ENCODE data around the gene ZSCAN30. TPM values are rescaled to one million over a fixed set of nuclear protein-coding genes. Genes with fewer than 3 reads are reported as not detected.

The ZSCAN30 gene
- total RNA-seq, 3 donors from 2014 or later = 9.7 to 14.9 (median 14.3) TPM

- no peak for ATAC-seq
- no peaks in the 10 kb centered on the region for H3K9me3 ChIP-seq
- TF ChIP-seq CTCF (IDR thresholded peaks at IDR 0.05) = no peak
- H3K4me1 ChIP-seq (ENCODE audit: low read depth) = peaks cover 7% of the 10 kb centered on the region
- no peak overlapping the region for H3K4me3 ChIP-seq
- no peaks in the 10 kb centered on the region for H3K36me3 ChIP-seq (ENCODE audit: low read depth)
- DNase-seq = no peak
- intact Hi-C loops (cut with DNase I, micrococcal nuclease) = no loop called here
Observed at GRCh38 chr18:35291166-35291565, 1.1 kb upstream of the ZSCAN30 start.

DNA sequence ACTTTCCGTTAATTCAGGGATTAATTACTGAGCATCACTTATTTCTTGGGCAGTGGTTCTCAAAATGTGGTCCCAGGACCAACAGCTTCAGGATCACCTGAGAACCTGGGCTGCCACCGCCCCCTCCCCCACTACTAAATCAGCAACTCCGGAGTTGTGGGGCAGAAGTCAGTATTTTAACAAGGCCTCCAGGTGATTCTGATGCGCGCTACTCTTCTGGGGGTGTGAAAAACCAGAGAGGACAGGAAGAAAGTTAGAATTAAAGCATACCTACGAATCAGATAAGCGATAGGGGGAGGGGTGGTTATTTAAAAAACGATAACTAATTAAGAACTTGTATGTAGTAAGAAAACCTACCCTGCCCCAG is 319 bp downstream of the ZSCAN30 start:
- Histone ChIP-seq H3K4me3 (peak overlapping the region; percentile 50), H3K36me3 (ENCODE audit: low read depth) (no peaks in the 10 kb centered on the region), H3K9me3 (no peaks in the 10 kb centered on the region), H3K4me1 (ENCODE audit: low read depth) (peaks cover 7% of the 10 kb centered on the region)
- DNase-seq = peak in 2 of 3 donors; percentile 48 to 55
- TF ChIP-seq CTCF (IDR thresholded peaks at IDR 0.05) = no peak
- intact Hi-C loops (cut with DNase I, micrococcal nuclease) = loop anchor here in 1 of 2 donors (2.0 kb wide), 1 partner anchor 55 kb away; the partner anchor contains the start of gene ZNF24
- peak; percentile 52 for ATAC-seq

DNA sequence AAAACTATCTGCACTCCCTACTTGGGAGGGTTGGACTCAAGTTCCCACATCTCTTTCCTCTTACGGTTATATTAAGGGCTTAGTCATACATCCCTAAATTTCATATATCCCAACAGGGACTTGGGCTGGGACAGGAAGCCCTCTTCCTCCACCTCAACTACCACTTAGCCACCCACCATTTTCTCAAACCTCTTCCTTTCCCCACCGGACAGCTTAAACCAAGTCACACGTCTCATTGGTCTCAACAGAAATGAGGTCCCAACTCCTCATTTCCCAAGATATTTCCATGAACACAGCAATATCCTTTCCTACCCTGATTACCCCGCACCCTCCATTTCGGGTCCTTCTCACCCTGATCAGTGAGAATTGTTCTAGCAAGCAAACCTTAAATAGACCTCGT is 736 bp downstream of the ZSCAN30 start:
- Histone ChIP-seq H3K36me3 (ENCODE audit: low read depth) (no peaks in the 10 kb centered on the region), H3K9me3 (no peaks in the 10 kb centered on the region), H3K4me1 (ENCODE audit: low read depth) (peaks cover 7% of the 10 kb centered on the region), H3K4me3 (peak overlapping the region; percentile 50)
- TF ChIP-seq CTCF (IDR thresholded peaks at IDR 0.05) = no peak
- no peak for DNase-seq
- intact Hi-C loops (cut with DNase I, micrococcal nuclease) = loop anchor here in 1 of 2 donors (2.0 kb wide), 1 partner anchor 56 kb away; the partner anchor contains the start of gene ZNF24
- ATAC-seq = no peak

GRCh38 chr18:35284841-35285240 is 5.2 kb downstream of the ZSCAN30 start:
- no peak overlapping the region for H3K4me3 ChIP-seq
- no peaks in the 10 kb centered on the region for H3K9me3 ChIP-seq
- no peak for TF ChIP-seq CTCF (IDR thresholded peaks at IDR 0.05)
- DNase-seq (no peak), ATAC-seq (no peak)
- intact Hi-C loops (cut with DNase I, micrococcal nuclease) = no loop called here
- H3K4me1 ChIP-seq (ENCODE audit: low read depth) = no peaks in the 10 kb centered on the region
- no peaks in the 10 kb centered on the region for H3K36me3 ChIP-seq (ENCODE audit: low read depth)

DNA sequence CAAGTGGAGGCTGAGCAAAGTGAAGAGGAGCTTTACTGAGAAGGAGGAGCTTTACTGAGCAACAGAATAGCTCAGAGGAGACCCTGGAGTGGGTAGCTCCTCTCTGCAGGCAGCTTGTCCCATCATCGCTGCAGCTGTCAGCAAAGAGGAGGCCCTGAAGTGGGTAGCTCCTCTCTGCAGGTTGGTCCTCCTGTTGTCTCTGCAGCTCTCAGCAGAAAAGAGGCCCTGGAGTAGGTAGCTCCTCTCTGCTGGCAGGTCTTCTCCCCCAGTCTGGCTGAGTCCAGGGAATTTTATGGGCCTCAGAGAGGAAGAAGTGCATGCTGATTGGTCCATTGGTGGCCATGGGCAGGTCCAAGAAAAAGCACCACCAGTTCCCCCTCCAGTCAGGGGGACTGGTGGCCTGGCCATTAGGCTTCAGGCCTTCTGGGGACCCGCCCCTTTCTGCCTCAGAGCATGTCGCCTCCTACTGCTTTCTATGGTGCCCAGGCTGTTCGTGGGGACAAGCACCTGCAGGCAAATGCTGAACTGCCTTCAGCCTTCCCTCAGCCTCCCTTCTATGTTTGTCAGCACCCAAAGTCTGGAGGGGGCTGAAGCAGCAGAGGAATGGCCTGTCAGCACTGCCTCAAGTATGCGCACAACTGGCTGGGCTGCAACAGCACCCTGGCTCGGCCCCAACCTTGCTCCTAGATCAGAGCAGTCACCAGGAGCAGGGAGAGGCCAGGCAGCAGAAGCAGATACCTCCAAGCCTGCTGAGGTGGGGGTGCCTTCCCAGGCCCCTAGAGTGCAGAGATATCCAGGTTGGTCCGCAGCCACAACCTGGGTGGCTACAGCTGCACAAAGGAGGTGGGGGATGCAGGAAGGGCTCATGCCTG is 5.9 kb downstream of the ZSCAN30 start:
- TF ChIP-seq CTCF (IDR thresholded peaks at IDR 0.05) = no peak
- no peaks in the 10 kb centered on the region for H3K36me3 ChIP-seq (ENCODE audit: low read depth)
- ATAC-seq (no peak), DNase-seq (no peak)
- H3K9me3 ChIP-seq = no peaks in the 10 kb centered on the region
- no peaks in the 10 kb centered on the region for H3K4me1 ChIP-seq (ENCODE audit: low read depth)
- no peak overlapping the region for H3K4me3 ChIP-seq
- intact Hi-C loops (cut with DNase I, micrococcal nuclease) = no loop called here

Measured in mucosa of descending colon (tissue), 3 donors.